Forelimb muscle (tissue), 1 donor: Measurements from ENCODE around the gene COLEC11. TPM values are rescaled to one million over a fixed set of nuclear protein-coding genes. Genes with fewer than 3 reads are reported as not detected.

Experiments
- DNase-seq: peaks from one replicate; pipeline ENCODE4 v3.0.0-alpha.2; 2013; ENCODE audit warnings: low read depth
- polyA plus RNA-seq: library from polyadenylated mRNA; unstranded; fragments of 120-200 nt; gene quantifications from one replicate; pipeline ENCODE4 v1.2.1, GENCODE V29; 2013; ENCODE audit not compliant: insufficient read length

The COLEC11 gene
- polyA plus RNA-seq, 1 donor = 0.40 TPM

DNA sequence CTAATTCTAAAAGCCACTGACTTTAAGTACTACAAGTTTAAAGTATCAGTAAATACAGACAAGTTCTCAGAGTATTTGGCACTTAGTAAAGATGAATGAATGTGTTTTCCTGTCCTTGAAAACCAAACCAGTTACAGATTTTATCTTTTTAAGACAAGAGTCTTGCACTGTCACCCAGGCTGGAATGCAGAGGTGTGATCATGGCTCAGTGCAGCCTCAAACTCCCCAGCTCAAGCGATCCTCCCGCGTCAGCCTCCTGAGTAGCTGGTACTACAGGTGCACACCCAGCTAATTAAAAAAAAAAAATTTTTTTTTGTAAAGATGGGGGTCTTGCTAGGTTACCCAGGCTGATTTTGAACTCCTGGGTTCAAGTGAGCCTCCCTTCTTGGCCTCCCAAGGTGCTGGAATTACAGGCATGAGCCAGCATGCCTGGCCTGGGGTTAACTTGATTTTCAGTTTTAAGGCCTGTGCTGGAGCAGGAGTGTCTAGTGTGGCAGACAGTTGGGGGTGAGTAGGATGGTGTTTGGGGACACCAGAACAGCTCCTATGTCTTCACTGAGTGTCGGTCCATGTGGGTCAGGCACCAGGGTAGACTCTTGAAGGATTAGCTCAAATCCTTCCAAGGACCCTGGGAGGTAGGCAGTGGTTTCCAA is 10.2 kb upstream of the COLEC11 start:
- DNase-seq = no peak

- DNase-seq = peak; percentile 45
These were observed 9.4 kb upstream of the COLEC11 start for GRCh38 chr2:3585261-3586109.

- DNase-seq = no peak
These were observed 8.7 kb upstream of the COLEC11 start for GRCh38 chr2:3586220-3586619.

- DNase-seq = no peak
These were observed 7.9 kb upstream of the COLEC11 start for GRCh38 chr2:3587021-3587420.

DNA sequence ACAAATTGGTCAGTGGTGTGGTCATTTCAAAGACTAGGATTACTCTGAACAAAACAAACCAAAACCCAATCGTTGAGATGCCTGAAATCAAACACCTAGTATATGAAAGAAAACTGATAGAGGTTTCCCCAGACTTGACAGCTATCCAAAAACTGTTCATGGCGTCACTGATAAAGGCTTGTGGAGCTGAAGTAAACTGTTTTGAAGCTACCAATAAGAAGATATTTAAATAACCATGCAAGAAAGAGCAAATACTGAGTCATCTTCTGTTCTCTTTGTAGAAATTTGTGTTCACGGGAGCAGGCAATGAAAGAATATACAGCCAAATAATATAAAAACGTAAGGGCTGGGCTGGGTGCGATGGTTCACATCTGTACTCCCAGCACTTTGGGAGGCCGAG is 7.5 kb upstream of the COLEC11 start:
- no peak for DNase-seq

- DNase-seq = no peak
These were observed 6.8 kb upstream of the COLEC11 start for GRCh38 chr2:3588084-3588483.

DNA sequence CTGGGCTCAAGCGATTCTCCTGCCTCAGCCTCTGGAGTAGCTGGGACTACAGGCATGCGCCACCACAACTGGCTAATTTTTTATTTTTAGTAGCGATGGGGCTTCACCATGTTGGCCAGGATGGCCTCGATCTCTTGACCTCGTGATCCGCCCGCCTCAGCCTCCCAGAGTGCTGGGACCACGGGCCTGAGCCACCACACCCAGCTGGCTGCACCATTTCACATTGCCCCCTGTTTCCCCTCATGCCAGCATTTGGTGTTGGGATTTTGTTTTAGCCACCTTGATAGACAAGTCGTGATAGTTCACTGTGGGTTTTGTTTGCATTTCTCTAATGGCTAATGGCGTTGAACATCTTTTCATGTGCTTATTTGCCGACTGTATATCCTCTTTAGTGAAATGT is 5.8 kb upstream of the COLEC11 start:
- DNase-seq = no peak

- no peak for DNase-seq
These were observed 492 bp downstream of the COLEC11 start for GRCh38 chr2:3595404-3595803.

- no peak for DNase-seq
These were observed 1.1 kb downstream of the COLEC11 start for GRCh38 chr2:3595985-3596384.

DNA sequence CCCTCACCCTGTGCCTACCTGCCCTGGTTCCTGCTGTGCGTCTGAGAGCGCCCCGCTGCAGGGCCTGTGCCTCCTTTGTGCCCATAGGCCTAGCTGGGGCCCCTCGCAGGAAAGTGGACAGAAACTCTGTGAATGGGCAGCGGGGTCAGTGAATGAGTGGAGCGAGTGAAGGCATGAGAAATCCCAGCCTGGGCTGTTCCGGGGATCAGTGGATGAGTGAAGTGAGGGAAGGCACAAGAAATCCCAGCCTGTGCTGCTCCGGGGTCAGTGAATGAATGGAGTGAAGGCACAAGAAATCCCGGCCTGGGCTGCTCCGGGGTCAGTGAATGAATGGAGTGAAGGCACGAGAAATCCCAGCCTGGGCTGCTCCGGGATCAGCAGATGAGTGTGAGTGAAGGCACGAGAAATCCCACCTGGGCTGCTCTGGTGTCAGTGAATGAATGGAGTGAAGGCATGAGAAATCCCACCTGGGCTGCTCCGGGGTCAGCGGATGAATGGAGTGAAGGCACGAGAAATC is 2.0 kb downstream of the COLEC11 start:
- no peak for DNase-seq

- no peak for DNase-seq
These were observed 2.7 kb downstream of the COLEC11 start for GRCh38 chr2:3597567-3597966.

DNA sequence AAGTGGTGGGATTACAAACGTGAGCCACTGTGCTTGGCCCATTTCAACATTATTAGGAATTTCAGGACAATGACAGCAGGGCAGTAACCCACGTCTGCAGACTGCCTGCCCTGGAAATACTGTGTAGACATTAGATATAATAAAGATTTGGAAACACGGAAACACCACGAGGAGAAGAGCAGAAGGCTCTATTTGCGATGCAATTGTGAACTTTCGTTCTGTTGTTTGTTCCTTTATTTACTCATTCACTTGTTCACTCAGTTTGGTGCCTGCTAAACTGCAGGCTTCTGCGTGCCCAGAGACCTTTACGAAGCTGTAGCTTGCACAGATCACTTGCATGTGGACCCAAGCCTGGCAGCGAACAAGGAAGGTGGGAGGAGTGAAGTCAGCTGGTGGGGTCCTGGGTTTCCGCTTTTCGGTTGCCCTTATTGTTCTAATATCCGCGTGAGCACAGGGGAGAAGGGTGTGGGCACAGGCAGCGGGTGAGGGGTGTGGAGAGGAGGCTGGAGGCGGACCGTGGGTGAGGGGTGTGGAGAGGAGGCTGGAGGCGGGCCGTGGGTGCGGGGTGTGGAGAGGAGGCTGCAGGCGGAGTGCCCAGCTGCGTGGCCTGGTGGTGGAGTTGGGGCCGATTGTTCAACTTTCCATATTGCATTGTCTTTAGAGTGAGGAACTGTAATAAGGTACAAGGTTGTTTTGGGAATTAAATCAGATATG is 3.4 kb downstream of the COLEC11 start:
- DNase-seq = no peak

GRCh38 chr2:3598912-3599854 is 4.3 kb downstream of the COLEC11 start:
- no peak for DNase-seq

DNA sequence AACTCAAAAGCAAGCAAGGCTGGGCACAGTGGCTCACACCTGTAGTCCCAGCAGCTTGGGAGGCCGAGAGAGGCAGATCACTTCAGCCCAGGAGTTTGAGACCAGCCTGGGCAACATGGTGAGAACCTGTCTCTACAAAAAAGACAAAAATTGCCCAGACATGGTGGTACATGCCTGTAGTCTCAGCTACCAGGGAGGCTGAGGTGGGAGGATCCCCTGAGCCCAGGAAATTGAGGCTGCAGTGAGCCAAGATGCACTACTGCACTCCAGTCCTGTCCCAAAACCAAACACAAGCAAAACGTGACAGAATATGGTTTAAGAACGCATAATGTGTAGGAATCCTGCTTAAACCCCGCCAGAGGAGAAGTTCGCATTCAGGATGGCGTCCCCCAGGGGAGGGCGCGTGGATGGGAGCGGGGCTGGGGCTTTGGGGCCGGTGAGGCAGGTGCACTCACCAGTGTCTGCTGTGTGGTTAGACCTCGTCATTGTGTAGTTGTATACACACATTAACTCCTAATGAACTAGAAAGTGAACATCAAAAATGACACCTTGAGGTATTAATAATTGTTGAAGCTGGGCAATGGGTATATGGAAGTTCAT is 5.4 kb downstream of the COLEC11 start:
- no peak for DNase-seq

DNA sequence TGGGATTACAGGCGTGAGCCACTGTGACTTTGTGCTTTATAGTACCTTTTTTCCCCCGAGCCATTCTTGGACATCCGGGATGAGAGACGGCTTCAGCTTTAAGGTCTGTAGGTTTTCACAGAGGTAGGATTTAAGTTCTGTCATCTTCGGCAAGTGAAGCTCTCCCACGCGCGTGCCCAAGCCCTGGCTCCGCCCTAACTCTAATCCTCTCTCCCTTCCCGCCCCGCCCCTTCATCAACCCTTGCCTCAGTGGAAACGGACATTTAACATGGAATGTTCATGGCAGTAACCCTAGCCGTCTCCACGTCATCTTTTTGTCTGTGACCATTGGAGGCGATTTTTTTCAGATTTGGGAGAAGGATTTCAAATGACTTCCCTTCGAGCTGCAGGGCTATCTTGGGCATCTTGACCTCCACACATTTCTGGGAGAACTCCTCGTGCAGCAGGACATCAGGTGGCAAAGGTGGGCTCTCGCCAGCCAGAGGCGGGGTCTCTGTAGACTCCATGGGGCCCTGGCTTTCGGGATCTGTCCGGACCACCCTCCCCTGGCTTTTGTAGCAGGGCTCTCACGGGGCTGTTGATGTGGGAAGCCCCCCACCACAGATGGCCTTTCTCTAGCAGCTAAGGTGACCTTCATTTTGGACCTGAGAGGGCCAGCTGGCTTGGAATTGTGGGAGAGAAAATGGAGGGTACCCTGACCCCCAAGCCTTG is 6.8 kb downstream of the COLEC11 start:
- no peak for DNase-seq

DNA sequence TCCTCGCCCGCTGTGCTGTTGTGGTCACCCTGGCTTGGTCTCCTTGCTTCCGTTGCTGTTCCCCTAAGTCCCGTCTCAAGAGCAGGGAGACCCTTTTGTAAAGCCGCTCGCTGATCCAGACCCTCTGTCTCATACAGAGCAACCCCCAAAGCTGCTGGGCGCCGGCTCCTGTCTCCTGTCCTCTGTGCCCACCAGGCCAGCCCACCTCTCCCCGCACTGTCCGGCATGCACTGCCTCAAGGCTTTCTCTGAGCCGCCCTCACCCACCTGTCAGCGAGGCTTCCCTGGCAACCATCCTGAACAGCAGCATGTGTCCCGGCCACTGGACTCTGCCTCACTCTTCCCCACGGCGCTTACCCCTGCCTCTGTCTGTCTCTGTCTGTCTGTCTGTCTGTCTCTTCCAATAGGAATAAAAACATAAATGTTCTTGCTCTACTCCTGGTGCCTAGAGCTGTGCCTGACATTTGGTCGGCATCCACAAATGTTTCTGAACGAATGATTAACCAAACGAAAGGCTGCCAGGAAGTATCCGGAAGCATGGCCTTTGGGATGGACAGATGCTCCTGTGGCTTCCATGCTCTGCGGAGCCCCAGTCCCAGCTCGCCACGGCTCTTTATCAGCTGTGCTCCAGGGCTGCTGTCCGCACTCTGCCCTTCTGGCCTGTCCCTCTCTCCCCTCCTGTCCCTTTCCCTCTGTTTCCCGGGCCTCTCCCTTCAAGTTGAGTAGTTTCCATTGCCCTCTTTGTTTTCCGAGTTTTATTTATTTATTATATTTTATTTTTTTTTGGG is 7.8 kb downstream of the COLEC11 start:
- no peak for DNase-seq

GRCh38 chr2:3603536-3604206 is 8.8 kb downstream of the COLEC11 start:
- DNase-seq = no peak

GRCh38 chr2:3604207-3604877 is 9.4 kb downstream of the COLEC11 start:
- no peak for DNase-seq
